Panc1 (cell line): Measurements from ENCODE around the gene CDKAL1. TPM values are rescaled to one million over a fixed set of nuclear protein-coding genes. Genes with fewer than 3 reads are reported as not detected.

Experiments
- ATAC-seq: fragments of 200-7000 bp; cut with Tn5 transposase; 2 replicates; pipeline ENCODE4 v1.9.1; 2020; ENCODE audit warnings: mild to moderate bottlenecking, moderate library complexity
- BruUV-seq: library from RNA; stranded (reverse); fragments of 400-500 nt; replicated peaks from 2 replicates; lab custom pipeline; 2021; lab: Mats Ljungman, UMichigan
- CTCF ChIA-PET: fragments of 300-600 bp; sonication (Branson Sonifier 250); formaldehyde crosslinking; loops from one replicate; lab custom pipeline; 2022; ENCODE audit warnings: antibody characterized with exemption; lab: Charles Lee
- POLR2A ChIA-PET: fragments of 300-600 bp; sonication (Branson Sonifier 250); formaldehyde crosslinking; loops from one replicate; lab custom pipeline; 2022; ENCODE audit warnings: antibody characterized with exemption; lab: Charles Lee
- DNase-seq: peaks from one replicate; pipeline ENCODE4 v3.0.0-alpha.2; 2010; ENCODE audit warnings: low read depth, low spot score
- H3K27ac ChIP-seq: 2 replicates; pipeline ENCODE4 v1.5.1; 2011; ENCODE audit warnings: mild to moderate bottlenecking, low read length, inconsistent platforms
- H3K27me3 ChIP-seq: fragments of 200-500 bp; sonication (Bioruptor generic); 2 replicates; pipeline ENCODE4 v1.6.0; 2014; ENCODE audit warnings: low read length, inconsistent platforms; ENCODE audit not compliant: control insufficient read depth, insufficient read depth
- H3K36me3 ChIP-seq: fragments of 200-500 bp; sonication (Bioruptor generic); 2 replicates; pipeline ENCODE4 v1.5.1; 2014; ENCODE audit warnings: inconsistent platforms, mild to moderate bottlenecking, low read length, moderate library complexity; ENCODE audit not compliant: control insufficient read depth, insufficient read depth
- H3K4me1 ChIP-seq: 2 replicates; pipeline ENCODE4 v1.5.1; 2011; ENCODE audit warnings: inconsistent platforms, mild to moderate bottlenecking, low read length, moderate library complexity; ENCODE audit not compliant: control insufficient read depth, insufficient read depth
- H3K4me3 ChIP-seq, 2 experiments: 2 replicates each; pipeline ENCODE4 v1.5.1; 2011 to 2012; ENCODE audit warnings: low read depth in 2 of 2, low read length in 2 of 2, mild to moderate bottlenecking in 2 of 2, inconsistent platforms in 1 of 2, moderate library complexity in 1 of 2
- H3K9me3 ChIP-seq: fragments of 200-500 bp; sonication (Bioruptor generic); 2 replicates; pipeline ENCODE4 v1.5.1; 2014; ENCODE audit warnings: low read depth, mild to moderate bottlenecking, inconsistent platforms, low read length, moderate library complexity; ENCODE audit not compliant: control insufficient read depth, insufficient read depth
- POLR2AphosphoS5 ChIP-seq: IDR thresholded peaks from 2 replicates; pipeline ENCODE4 v1.6.1; 2012; ENCODE audit warnings: mild to moderate bottlenecking, low read depth, low read length, moderate library complexity
- SIN3A ChIP-seq: IDR thresholded peaks from 2 replicates; pipeline ENCODE4 v1.6.1; 2012; ENCODE audit warnings: low read depth, mild to moderate bottlenecking, low read length, moderate library complexity, borderline replicate concordance; ENCODE audit not compliant: insufficient read depth
- TCF7L2 ChIP-seq: IDR thresholded peaks from 2 replicates; pipeline ENCODE4 v1.6.1; 2011; ENCODE audit warnings: mild to moderate bottlenecking, low read depth, low read length, inconsistent platforms
- in situ Hi-C: cut with HindIII; loops from 2 replicates; pipeline ENCODE4 v1.10.0; 2016; ENCODE audit warnings: low sequenced_read_pairs, low pct_unique_long_range_greater_than_20kb
- intact Hi-C: fragments of 100-400 bp; cut with micrococcal nuclease; formaldehyde crosslinking; loops from one replicate; pipeline ENCODE4 v1.10.0; 2022; ENCODE audit not compliant: unreplicated experiment
- total RNA-seq: library from RNA; stranded (reverse); gene quantifications from one replicate; pipeline ENCODE4 v1.2.1, GENCODE V29; 2021; ENCODE audit not compliant: unreplicated experiment
- TF ChIP-seq, protein P1 (sequence below): fragments of 450-650 bp; IDR thresholded peaks from 2 replicates; pipeline ENCODE4 v1.5.1; 2017; ENCODE audit warnings: mild to moderate bottlenecking
- TF ChIP-seq, protein P2 (sequence below), 2 experiments: IDR thresholded peaks; 2 replicates each; pipeline ENCODE4 v1.6.1; 2011 to 2012; ENCODE audit warnings: low read depth in 2 of 2, control low read depth in 1 of 2, low read length in 1 of 2, mild to moderate bottlenecking in 1 of 2, moderate library complexity in 1 of 2; ENCODE audit not compliant: insufficient read depth in 1 of 2

CDKAL1 gene
- total RNA-seq, 1 experiment from 2014 or later: 14.5 TPM

DNA sequence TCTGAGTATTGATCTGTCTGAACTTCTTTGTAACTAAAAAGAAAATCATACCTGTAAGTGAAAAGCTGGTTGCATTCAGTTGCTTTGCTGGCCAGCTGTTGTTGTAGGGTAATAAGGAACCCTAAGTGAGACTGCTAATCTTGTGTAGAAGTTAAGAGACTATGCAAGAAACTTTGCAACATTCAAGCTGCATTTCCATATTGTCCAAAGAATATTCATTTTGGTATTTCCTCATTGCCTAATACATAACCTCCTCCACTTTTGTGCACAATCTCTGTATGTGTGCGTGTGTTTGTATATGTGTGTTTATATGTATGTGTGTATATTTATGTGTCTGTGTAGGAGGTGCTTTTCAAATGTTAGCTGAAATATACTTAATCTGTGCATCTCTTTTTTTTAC, 414.9 kb downstream of the CDKAL1 start:
- no peaks in the 10 kb centered on the region for H3K36me3 ChIP-seq
- in situ Hi-C loops (no loop called here), intact Hi-C loops (no loop called here)
- TF ChIP-seq SIN3A (no peak), POLR2AphosphoS5 (no peak), TCF7L2 (no peak)
- TF ChIP-seq, protein P1, sequence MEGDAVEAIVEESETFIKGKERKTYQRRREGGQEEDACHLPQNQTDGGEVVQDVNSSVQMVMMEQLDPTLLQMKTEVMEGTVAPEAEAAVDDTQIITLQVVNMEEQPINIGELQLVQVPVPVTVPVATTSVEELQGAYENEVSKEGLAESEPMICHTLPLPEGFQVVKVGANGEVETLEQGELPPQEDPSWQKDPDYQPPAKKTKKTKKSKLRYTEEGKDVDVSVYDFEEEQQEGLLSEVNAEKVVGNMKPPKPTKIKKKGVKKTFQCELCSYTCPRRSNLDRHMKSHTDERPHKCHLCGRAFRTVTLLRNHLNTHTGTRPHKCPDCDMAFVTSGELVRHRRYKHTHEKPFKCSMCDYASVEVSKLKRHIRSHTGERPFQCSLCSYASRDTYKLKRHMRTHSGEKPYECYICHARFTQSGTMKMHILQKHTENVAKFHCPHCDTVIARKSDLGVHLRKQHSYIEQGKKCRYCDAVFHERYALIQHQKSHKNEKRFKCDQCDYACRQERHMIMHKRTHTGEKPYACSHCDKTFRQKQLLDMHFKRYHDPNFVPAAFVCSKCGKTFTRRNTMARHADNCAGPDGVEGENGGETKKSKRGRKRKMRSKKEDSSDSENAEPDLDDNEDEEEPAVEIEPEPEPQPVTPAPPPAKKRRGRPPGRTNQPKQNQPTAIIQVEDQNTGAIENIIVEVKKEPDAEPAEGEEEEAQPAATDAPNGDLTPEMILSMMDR: no peak
- TF ChIP-seq, protein P2, sequence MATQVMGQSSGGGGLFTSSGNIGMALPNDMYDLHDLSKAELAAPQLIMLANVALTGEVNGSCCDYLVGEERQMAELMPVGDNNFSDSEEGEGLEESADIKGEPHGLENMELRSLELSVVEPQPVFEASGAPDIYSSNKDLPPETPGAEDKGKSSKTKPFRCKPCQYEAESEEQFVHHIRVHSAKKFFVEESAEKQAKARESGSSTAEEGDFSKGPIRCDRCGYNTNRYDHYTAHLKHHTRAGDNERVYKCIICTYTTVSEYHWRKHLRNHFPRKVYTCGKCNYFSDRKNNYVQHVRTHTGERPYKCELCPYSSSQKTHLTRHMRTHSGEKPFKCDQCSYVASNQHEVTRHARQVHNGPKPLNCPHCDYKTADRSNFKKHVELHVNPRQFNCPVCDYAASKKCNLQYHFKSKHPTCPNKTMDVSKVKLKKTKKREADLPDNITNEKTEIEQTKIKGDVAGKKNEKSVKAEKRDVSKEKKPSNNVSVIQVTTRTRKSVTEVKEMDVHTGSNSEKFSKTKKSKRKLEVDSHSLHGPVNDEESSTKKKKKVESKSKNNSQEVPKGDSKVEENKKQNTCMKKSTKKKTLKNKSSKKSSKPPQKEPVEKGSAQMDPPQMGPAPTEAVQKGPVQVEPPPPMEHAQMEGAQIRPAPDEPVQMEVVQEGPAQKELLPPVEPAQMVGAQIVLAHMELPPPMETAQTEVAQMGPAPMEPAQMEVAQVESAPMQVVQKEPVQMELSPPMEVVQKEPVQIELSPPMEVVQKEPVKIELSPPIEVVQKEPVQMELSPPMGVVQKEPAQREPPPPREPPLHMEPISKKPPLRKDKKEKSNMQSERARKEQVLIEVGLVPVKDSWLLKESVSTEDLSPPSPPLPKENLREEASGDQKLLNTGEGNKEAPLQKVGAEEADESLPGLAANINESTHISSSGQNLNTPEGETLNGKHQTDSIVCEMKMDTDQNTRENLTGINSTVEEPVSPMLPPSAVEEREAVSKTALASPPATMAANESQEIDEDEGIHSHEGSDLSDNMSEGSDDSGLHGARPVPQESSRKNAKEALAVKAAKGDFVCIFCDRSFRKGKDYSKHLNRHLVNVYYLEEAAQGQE (IDR thresholded peaks at IDR 0.05; ENCODE audit: insufficient read depth in 1 of 2, low read depth in 2 of 2, low read length in 1 of 2): no peak
- H3K4me3 ChIP-seq: no peak overlapping the region
- no peak for DNase-seq
- H3K27me3 ChIP-seq: no peaks in the 10 kb centered on the region
- BruUV-seq: no TSS peak
- POLR2A ChIA-PET: no interaction called here
- no peaks in the 10 kb centered on the region for H3K4me1 ChIP-seq
- H3K27ac ChIP-seq: no peak overlapping the region
- no peak for ATAC-seq
- no peaks in the 10 kb centered on the region for H3K9me3 ChIP-seq
- CTCF ChIA-PET: no interaction called here

DNA sequence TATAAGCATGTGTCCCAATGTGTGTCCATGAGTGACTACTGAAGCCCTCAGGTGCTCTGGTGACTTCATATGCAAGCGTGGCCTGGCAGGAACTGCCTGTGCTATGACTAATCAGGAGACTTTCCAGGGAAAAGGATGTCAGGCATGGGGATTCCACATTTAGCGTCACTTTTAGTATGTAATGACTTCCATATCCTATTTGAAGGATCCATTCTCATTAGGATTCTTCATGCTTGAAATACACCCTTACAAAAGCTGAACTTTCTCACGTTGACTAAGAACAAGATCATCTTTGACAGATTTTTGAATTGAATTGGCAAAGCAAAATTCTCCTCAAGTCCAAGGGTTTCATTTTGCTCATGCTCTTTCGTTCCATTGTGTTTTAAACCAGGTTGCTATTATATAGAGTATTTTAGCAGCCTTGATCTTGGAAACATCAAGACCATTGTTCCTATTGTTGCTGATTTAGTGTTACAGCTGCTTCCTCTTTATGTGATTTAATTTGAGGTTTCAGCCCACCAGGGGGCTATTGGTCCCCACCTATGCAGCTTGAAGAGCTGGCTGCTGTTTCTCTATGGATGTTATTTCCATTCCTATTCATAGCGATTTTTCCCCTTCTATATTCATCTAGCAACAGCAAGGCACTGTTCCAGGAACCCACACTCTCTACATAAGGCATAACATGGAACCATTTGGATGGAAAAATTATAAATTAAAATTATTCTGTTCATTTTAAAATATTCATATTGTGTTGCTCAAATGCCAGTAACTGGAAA, 418.6 kb downstream of the CDKAL1 start:
- TF ChIP-seq POLR2AphosphoS5: no peak
- TF ChIP-seq, protein P2 (IDR thresholded peaks at IDR 0.05; ENCODE audit: insufficient read depth in 1 of 2, low read depth in 2 of 2, low read length in 1 of 2): no peak
- Histone ChIP-seq H3K4me3 (no peak overlapping the region), H3K27me3 (no peaks in the 10 kb centered on the region), H3K27ac (no peak overlapping the region), H3K4me1 (no peaks in the 10 kb centered on the region), H3K36me3 (no peaks in the 10 kb centered on the region), H3K9me3 (no peaks in the 10 kb centered on the region)
- ATAC-seq (peak; percentile 66; the same call in 1 of the 2 replicates), DNase-seq (no peak)
- ChIA-PET CTCF (no interaction called here), POLR2A (no interaction called here)
- BruUV-seq: no TSS peak
- intact Hi-C loops (no loop called here), in situ Hi-C loops (no loop called here)
